ENCODE results near the gene ARHGEF5.
"Not testable (repeated sequence)": the region's sequence is repeated elsewhere in the genome, so short reads cannot be mapped to it uniquely, and the experiment has no call there.

Gene ARHGEF5

GRCh38 chr7:144362061-144362460 is 6.9 kb downstream of the ARHGEF5 start:
- not testable (repeated sequence) for H3K27me3 ChIP-seq (ENCODE audit: low read length); H3K79me2 ChIP-seq (ENCODE audit: insufficient read depth, low read length); H3K36me3 ChIP-seq (ENCODE audit: low read length); H3K4me2 ChIP-seq (ENCODE audit: low read depth, low read length, poor library complexity, severe bottlenecking); H4K20me1 ChIP-seq (ENCODE audit: low read depth, low read length); H3K4me3 ChIP-seq (ENCODE audit: insufficient read depth, low read length, poor library complexity, severe bottlenecking); H2AFZ ChIP-seq (ENCODE audit: low read depth, low read length, severe bottlenecking); H3F3A ChIP-seq (ENCODE audit: insufficient read depth); H3K27ac ChIP-seq (ENCODE audit: low read depth, low read length); H3K9me3 ChIP-seq (ENCODE audit: insufficient read depth, low read length); H3K9ac ChIP-seq (ENCODE audit: low read length); H3K9me2 ChIP-seq (replicated peaks; ENCODE audit: insufficient read depth, low read length)

DNA sequence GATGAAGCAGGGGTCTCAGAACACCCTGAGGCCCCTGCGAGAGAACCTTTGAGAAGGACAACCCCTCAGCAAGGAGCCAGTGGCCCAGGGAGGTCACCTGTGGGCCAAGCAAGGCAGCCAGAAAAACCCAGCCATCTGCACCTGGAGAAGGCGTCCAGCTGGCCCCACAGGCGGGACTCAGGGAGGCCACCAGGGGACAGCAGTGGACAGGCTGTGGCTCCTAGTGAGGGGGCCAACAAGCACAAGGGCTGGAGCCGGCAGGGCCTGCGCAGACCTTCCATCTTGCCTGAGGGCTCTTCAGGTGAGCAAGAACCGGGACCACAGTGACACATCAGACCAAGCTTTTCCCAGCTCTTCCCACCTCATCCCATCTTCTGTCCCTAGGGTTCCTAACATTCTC is 10.3 kb downstream of the ARHGEF5 start:
- H3K9ac ChIP-seq (ENCODE audit: low read length): not testable (repeated sequence)

DNA sequence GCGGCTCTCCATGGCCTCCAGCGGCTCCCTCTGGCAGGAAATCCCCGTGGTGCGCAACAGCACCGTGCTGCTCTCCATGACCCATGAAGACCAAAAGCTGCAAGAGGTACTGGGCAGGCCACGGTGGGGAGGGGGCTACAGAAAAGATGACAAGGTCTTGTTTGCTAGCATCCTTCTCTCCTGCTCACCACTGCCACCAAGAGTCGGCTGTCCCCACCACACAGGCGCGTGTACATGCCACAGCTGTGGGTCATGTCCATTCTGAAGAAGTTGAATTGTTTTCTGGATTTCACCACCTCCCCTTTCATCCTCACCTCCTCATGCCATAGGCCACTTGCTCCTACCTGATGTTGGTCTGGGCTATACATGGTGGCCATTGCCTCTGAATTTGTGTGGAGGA is 12.0 kb downstream of the ARHGEF5 start:
- not testable (repeated sequence) for H3F3A ChIP-seq (ENCODE audit: insufficient read depth); H3K9me3 ChIP-seq (ENCODE audit: insufficient read depth, low read length); H3K4me2 ChIP-seq (ENCODE audit: low read depth, low read length, poor library complexity, severe bottlenecking); H3K4me3 ChIP-seq (ENCODE audit: insufficient read depth, low read length, poor library complexity, severe bottlenecking); H4K20me1 ChIP-seq (ENCODE audit: low read depth, low read length); H3K36me3 ChIP-seq (ENCODE audit: low read length); H3K27ac ChIP-seq (ENCODE audit: low read depth, low read length); H3K27me3 ChIP-seq (ENCODE audit: low read length); H3K79me2 ChIP-seq (ENCODE audit: insufficient read depth, low read length); H3K9me2 ChIP-seq (replicated peaks; ENCODE audit: insufficient read depth, low read length); H2AFZ ChIP-seq (ENCODE audit: low read depth, low read length, severe bottlenecking); H3K9ac ChIP-seq (ENCODE audit: low read length)

More for the DNA sequence above, 10.3 kb downstream of the ARHGEF5 start:
- not testable (repeated sequence) for H3F3A ChIP-seq (ENCODE audit: insufficient read depth); H3K36me3 ChIP-seq (ENCODE audit: low read length); H3K27me3 ChIP-seq (ENCODE audit: low read length); H4K20me1 ChIP-seq (ENCODE audit: low read depth, low read length); H3K79me2 ChIP-seq (ENCODE audit: insufficient read depth, low read length); H3K9me2 ChIP-seq (replicated peaks; ENCODE audit: insufficient read depth, low read length); H2AFZ ChIP-seq (ENCODE audit: low read depth, low read length, severe bottlenecking); H3K4me2 ChIP-seq (ENCODE audit: low read depth, low read length, poor library complexity, severe bottlenecking); H3K9me3 ChIP-seq (ENCODE audit: insufficient read depth, low read length); H3K4me3 ChIP-seq (ENCODE audit: insufficient read depth, low read length, poor library complexity, severe bottlenecking); H3K27ac ChIP-seq (ENCODE audit: low read depth, low read length)

DNA sequence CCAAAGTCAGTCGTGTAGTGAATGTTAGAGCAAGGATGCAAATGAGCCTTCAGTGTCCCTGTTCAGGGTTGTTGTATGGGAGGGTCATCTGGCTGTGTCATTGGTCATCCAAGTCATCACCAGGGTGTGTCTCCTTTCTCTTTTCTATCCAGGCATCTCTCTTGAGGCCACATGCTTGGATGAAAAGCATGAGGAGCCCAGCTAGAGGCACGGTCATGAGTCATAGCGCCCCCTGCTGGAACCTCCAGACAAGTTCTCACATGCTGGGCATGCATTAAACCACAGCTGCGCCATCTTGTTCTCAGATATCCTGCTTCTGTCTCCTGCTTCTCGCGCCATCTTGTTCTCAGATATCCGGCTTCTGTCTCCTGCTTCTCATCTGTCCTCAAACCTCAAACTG is 14.0 kb downstream of the ARHGEF5 start:
- H3K79me2 ChIP-seq (ENCODE audit: insufficient read depth, low read length); H3K27me3 ChIP-seq (ENCODE audit: low read length): not testable (repeated sequence)

DNA sequence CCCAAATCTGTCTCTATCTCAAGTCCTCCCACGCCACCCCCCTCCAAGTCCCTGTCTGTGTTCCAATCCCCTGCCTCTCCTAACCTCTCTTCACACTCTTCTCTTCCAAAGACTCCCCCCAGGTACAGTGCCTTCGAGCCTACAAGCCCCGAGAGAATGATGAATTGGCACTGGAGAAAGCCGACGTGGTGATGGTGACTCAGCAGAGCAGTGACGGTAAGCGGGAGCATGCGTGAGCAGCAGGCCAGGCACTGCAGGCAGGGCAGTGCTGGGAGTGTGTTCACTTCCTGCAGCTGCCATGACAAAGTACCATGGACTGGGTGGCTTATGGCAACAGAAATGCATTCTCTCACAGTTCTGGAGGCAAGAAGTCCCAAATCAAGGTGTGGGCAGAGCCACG is 23.4 kb downstream of the ARHGEF5 start:
- Histone ChIP-seq H3K79me2 (ENCODE audit: insufficient read depth, low read length) (no peaks in the 10 kb centered on the region), H3K4me2 (ENCODE audit: low read depth, low read length, poor library complexity, severe bottlenecking) (no peak overlapping the region), H3K9ac (ENCODE audit: low read length) (no peak overlapping the region), H3K27ac (ENCODE audit: low read depth, low read length) (no peak overlapping the region), H3K4me3 (ENCODE audit: insufficient read depth, low read length, poor library complexity, severe bottlenecking) (no peak overlapping the region), H3K9me3 (ENCODE audit: insufficient read depth, low read length) (no peaks in the 10 kb centered on the region), H3F3A (ENCODE audit: insufficient read depth) (no peaks in the 10 kb centered on the region), H3K36me3 (ENCODE audit: low read length) (no peaks in the 10 kb centered on the region), H2AFZ (ENCODE audit: low read depth, low read length, severe bottlenecking) (no peak overlapping the region), H3K9me2 (replicated peaks; ENCODE audit: insufficient read depth, low read length) (no peaks in the 10 kb centered on the region), H4K20me1 (ENCODE audit: low read depth, low read length) (no peaks in the 10 kb centered on the region), H3K27me3 (ENCODE audit: low read length) (no peaks in the 10 kb centered on the region)
- TF ChIP-seq CTCF (IDR thresholded peaks at IDR 0.05; ENCODE audit: insufficient read depth, low read length, poor library complexity, severe bottlenecking) (no peak), EZH2phosphoT487 (conservative IDR thresholded peaks at IDR 0.05; ENCODE audit: low read length) (no peak)

More for the DNA sequence above, 14.0 kb downstream of the ARHGEF5 start:
- H3K4me2 ChIP-seq (ENCODE audit: low read depth, low read length, poor library complexity, severe bottlenecking); H2AFZ ChIP-seq (ENCODE audit: low read depth, low read length, severe bottlenecking); H4K20me1 ChIP-seq (ENCODE audit: low read depth, low read length); H3K27ac ChIP-seq (ENCODE audit: low read depth, low read length); H3K36me3 ChIP-seq (ENCODE audit: low read length); H3K9me3 ChIP-seq (ENCODE audit: insufficient read depth, low read length); H3K4me3 ChIP-seq (ENCODE audit: insufficient read depth, low read length, poor library complexity, severe bottlenecking); H3F3A ChIP-seq (ENCODE audit: insufficient read depth); H3K9ac ChIP-seq (ENCODE audit: low read length); H3K9me2 ChIP-seq (replicated peaks; ENCODE audit: insufficient read depth, low read length): not testable (repeated sequence)

All from SU-DHL-6 (cell line).